Measurements from ENCODE around the gene AKR1B15. TPM values are rescaled to one million over a fixed set of nuclear protein-coding genes. Genes with fewer than 3 reads are reported as not detected.

Gene AKR1B15
- total and polyA plus RNA-seq, 9 of the 15 experiments (the other 6 are each of a cell fraction or from before 2014, with no cell fraction given): not detected

DNA sequence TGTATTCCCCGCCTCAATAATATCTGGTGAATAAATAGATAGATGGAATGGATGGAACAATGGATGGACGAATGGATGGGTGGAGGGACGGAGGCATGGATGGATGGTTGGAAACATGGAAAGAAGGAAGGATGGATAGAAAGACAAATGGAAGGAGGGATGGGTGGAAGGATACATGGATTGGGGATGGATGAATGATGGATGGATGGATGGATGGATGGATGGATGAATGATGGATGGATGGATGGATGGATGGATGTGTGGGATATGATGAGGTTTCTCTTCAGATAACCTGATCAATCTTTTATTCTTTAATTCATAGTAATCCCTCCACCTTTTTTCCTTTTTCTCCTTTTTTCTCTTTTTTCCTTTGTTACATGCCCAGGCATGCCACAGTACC is 3.0 kb upstream of the AKR1B15 start (continued):
- TF ChIP-seq, protein P1, sequence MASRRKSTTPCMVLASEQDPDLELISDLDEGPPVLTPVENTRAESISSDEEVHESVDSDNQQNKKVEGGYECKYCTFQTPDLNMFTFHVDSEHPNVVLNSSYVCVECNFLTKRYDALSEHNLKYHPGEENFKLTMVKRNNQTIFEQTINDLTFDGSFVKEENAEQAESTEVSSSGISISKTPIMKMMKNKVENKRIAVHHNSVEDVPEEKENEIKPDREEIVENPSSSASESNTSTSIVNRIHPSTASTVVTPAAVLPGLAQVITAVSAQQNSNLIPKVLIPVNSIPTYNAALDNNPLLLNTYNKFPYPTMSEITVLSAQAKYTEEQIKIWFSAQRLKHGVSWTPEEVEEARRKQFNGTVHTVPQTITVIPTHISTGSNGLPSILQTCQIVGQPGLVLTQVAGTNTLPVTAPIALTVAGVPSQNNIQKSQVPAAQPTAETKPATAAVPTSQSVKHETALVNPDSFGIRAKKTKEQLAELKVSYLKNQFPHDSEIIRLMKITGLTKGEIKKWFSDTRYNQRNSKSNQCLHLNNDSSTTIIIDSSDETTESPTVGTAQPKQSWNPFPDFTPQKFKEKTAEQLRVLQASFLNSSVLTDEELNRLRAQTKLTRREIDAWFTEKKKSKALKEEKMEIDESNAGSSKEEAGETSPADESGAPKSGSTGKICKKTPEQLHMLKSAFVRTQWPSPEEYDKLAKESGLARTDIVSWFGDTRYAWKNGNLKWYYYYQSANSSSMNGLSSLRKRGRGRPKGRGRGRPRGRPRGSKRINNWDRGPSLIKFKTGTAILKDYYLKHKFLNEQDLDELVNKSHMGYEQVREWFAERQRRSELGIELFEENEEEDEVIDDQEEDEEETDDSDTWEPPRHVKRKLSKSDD (conservative IDR thresholded peaks at IDR 0.05; ENCODE audit: low read length): no peak
- TF ChIP-seq, protein P2, sequence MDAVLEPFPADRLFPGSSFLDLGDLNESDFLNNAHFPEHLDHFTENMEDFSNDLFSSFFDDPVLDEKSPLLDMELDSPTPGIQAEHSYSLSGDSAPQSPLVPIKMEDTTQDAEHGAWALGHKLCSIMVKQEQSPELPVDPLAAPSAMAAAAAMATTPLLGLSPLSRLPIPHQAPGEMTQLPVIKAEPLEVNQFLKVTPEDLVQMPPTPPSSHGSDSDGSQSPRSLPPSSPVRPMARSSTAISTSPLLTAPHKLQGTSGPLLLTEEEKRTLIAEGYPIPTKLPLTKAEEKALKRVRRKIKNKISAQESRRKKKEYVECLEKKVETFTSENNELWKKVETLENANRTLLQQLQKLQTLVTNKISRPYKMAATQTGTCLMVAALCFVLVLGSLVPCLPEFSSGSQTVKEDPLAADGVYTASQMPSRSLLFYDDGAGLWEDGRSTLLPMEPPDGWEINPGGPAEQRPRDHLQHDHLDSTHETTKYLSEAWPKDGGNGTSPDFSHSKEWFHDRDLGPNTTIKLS (IDR thresholded peaks at IDR 0.05; ENCODE audit: borderline replicate concordance, low read depth): no peak
- no peak for TF ChIP-seq ARID1B (IDR thresholded peaks at IDR 0.05)
- TF ChIP-seq ZNF766 (CRISPR knock-in tag; conservative IDR thresholded peaks at IDR 0.05): no peak
- TF ChIP-seq ETV1 (tag; conservative IDR thresholded peaks at IDR 0.05; ENCODE audit: low read depth): no peak
- TF ChIP-seq SRSF7 (optimal IDR thresholded peaks at IDR 0.05; ENCODE audit: low read depth, low read length): no peak
- no peak for TF ChIP-seq SMARCC2 (IDR thresholded peaks at IDR 0.05; ENCODE audit: low read depth)
- no peak for TF ChIP-seq NFIC (IDR thresholded peaks at IDR 0.05)
- no peak for TF ChIP-seq BRCA1 (IDR thresholded peaks at IDR 0.05)
- no peak for TF ChIP-seq BRCA1 (CRISPR knock-in tag; IDR thresholded peaks at IDR 0.05)
- no peak for TF ChIP-seq NELFE (IDR thresholded peaks at IDR 0.05; ENCODE audit: insufficient read depth, insufficient read length)
- TF ChIP-seq, protein P3, sequence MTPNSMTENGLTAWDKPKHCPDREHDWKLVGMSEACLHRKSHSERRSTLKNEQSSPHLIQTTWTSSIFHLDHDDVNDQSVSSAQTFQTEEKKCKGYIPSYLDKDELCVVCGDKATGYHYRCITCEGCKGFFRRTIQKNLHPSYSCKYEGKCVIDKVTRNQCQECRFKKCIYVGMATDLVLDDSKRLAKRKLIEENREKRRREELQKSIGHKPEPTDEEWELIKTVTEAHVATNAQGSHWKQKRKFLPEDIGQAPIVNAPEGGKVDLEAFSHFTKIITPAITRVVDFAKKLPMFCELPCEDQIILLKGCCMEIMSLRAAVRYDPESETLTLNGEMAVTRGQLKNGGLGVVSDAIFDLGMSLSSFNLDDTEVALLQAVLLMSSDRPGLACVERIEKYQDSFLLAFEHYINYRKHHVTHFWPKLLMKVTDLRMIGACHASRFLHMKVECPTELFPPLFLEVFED (CRISPR knock-in tag; conservative IDR thresholded peaks at IDR 0.05): 0 out of 2 replicates have a peak, but pooled peaks have one; percentile 67
- TF ChIP-seq, protein P4, sequence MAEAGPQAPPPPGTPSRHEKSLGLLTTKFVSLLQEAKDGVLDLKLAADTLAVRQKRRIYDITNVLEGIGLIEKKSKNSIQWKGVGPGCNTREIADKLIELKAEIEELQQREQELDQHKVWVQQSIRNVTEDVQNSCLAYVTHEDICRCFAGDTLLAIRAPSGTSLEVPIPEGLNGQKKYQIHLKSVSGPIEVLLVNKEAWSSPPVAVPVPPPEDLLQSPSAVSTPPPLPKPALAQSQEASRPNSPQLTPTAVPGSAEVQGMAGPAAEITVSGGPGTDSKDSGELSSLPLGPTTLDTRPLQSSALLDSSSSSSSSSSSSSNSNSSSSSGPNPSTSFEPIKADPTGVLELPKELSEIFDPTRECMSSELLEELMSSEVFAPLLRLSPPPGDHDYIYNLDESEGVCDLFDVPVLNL (CRISPR knock-in tag; IDR thresholded peaks at IDR 0.05; ENCODE audit: low read depth): no peak
- TF ChIP-seq, protein P5, sequence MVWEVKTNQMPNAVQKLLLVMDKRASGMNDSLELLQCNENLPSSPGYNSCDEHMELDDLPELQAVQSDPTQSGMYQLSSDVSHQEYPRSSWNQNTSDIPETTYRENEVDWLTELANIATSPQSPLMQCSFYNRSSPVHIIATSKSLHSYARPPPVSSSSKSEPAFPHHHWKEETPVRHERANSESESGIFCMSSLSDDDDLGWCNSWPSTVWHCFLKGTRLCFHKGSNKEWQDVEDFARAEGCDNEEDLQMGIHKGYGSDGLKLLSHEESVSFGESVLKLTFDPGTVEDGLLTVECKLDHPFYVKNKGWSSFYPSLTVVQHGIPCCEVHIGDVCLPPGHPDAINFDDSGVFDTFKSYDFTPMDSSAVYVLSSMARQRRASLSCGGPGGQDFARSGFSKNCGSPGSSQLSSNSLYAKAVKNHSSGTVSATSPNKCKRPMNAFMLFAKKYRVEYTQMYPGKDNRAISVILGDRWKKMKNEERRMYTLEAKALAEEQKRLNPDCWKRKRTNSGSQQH (CRISPR knock-in tag; IDR thresholded peaks at IDR 0.05): peak; percentile 61; the same call in 1 of the 2 replicates
- TF ChIP-seq OTX1 (CRISPR knock-in tag; IDR thresholded peaks at IDR 0.05): peak; percentile 79; the same call in 1 of the 2 replicates
- TF ChIP-seq SUPT5H (IDR thresholded peaks at IDR 0.05): no peak
- no peak for TF ChIP-seq TAL1 (IDR thresholded peaks at IDR 0.05)
- TF ChIP-seq NFXL1 (CRISPR knock-in tag; IDR thresholded peaks at IDR 0.05): no peak
- no peak for TF ChIP-seq NR2F6 (CRISPR knock-in tag; IDR thresholded peaks at IDR 0.05)
- TF ChIP-seq ZNF384 (IDR thresholded peaks at IDR 0.05; ENCODE audit: low read depth, low read length): no peak
- no peak for TF ChIP-seq RBM39 (optimal IDR thresholded peaks at IDR 0.05; ENCODE audit: low read depth, low read length)

Data from K562 (cell line).